ENCODE results near the gene CEACAM21.

CEACAM21 gene

DNA sequence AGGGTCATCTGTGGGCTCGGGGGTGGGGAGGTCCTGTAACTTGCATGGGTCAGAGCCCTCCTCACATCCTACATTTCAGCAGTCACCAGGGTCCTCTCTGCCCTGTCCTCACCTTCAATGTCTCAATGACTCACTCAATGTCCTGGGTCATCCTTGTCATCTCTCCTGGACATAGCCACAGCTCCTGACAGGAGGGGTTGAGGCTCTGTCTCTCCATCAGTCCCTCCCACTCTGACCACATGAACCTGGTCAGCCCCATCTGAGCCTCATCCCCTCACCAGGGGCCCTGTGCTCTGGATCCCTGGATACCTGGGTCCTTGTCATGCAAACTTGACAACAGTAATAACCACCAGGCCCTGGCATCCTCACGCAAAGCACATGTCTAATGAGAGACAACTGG is 13.4 kb downstream of the CEACAM21 start:
- no peak for DNase-seq (ENCODE audit: low read depth)
- TF ChIP-seq, protein P1, sequence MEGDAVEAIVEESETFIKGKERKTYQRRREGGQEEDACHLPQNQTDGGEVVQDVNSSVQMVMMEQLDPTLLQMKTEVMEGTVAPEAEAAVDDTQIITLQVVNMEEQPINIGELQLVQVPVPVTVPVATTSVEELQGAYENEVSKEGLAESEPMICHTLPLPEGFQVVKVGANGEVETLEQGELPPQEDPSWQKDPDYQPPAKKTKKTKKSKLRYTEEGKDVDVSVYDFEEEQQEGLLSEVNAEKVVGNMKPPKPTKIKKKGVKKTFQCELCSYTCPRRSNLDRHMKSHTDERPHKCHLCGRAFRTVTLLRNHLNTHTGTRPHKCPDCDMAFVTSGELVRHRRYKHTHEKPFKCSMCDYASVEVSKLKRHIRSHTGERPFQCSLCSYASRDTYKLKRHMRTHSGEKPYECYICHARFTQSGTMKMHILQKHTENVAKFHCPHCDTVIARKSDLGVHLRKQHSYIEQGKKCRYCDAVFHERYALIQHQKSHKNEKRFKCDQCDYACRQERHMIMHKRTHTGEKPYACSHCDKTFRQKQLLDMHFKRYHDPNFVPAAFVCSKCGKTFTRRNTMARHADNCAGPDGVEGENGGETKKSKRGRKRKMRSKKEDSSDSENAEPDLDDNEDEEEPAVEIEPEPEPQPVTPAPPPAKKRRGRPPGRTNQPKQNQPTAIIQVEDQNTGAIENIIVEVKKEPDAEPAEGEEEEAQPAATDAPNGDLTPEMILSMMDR (IDR thresholded peaks at IDR 0.05; ENCODE audit: low read depth, low read length, missing control alignments) = no peak
- no peak overlapping the region for H3K4me3 ChIP-seq (ENCODE audit: low read depth, low read length)

DNA sequence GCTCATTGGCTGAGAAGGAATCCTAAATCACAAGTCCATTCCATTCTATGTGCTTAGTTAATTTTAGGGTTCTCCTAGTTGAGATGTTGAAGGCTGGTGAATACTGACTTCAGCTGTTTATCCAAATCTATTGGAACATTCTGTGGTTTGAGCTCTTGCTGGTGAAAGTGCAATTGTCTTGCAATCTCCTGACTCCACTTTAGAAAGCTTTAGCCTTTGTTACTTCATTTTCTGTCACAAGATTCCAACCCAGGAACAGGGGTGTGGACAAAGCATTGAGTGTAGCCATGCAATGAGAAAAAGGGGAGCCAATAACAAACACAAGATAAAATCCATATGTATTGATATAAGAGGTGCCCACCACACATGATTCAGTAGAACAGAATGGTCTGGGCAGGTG is 15.0 kb downstream of the CEACAM21 start:
- DNase-seq (ENCODE audit: low read depth) = no peak
- TF ChIP-seq, protein P1 (IDR thresholded peaks at IDR 0.05; ENCODE audit: low read depth, low read length, missing control alignments) = no peak
- H3K4me3 ChIP-seq (ENCODE audit: low read depth, low read length) = no peak overlapping the region

DNA sequence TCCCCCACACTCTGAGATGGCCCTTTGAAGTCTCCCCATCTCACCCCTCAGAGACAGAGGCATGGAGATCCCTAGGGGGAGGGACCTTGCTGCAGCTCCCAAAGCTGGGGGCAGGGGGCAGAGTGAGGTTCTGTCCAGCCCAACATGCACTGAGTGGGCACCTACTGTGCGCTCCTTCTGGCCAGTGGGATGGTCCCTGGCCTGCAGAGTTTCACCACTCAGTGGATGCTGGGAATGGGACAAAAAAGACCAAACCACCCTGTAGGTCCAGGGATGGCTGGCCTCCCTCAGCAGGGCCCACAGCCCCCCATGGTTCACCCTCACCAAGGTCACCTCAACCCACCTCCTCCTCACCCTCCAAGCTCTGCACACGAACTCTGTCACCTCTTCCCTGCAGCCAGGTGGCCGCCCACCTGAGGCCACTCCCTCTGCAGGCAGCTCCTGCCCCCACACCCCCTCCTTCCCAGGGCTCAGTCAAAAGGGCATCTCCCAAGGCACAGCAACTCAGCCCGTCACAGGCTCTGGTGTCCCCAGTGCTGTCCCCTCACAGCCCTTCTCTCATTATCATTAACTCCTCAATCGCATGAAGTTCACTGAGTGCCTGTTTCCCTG is 16.1 kb downstream of the CEACAM21 start:
- no peak for DNase-seq (ENCODE audit: low read depth)
- TF ChIP-seq, protein P1 (IDR thresholded peaks at IDR 0.05; ENCODE audit: low read depth, low read length, missing control alignments) = no peak
- no peak overlapping the region for H3K4me3 ChIP-seq (ENCODE audit: low read depth, low read length)

DNA sequence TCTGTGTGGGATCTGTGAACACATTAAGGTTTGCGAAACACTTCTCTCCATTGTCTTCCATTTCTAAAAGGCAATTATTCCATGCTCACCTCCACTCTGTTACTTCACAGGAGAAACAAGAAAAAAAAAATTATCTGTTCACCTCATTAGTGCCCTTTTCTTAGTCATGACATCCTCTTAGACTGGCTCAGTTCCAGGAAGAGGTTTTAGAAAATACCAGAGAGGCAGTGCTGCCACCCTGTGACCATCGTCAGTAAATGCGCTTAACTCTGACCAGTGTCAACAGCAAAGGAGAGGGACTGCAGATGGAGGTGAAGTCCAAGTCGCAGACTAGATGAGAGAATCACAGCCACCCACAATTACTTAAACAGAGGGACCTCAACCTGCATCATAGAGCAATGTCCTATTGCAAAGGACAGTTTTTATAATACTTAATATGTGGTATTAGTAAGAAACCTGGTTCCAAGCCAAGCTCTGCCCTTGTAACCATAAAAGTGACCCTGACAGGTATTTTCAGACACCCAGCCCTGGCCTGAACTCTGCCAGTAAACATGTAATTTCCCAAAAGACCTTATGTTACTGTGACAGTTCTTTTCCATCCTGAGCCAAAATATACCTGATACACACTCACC is 19.4 kb downstream of the CEACAM21 start:
- TF ChIP-seq, protein P1 (IDR thresholded peaks at IDR 0.05; ENCODE audit: low read depth, low read length, missing control alignments) = peak; percentile 69
- H3K4me3 ChIP-seq (ENCODE audit: low read depth, low read length) = no peak overlapping the region
- peak; percentile 66 for DNase-seq (ENCODE audit: low read depth)

DNA sequence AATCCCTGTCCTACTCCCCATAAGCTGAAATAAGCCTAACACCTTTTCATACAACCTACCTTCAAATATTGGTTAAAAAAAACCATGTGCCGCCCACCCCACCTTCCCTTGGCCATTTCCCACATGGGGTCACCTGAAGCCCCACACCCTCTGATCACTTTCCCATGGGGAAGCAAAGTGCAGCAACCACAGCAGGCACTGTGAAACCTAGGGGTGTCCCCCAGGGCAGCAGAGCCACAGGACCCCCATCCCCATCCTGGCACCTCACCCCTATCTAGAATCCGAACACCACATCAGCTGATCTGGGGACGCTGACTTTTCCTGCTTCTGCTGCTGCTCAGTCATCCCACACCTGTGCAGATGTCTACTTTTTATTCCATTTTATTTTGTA is 19.9 kb downstream of the CEACAM21 start:
- TF ChIP-seq, protein P1 (IDR thresholded peaks at IDR 0.05; ENCODE audit: low read depth, low read length, missing control alignments) = no peak
- no peak overlapping the region for H3K4me3 ChIP-seq (ENCODE audit: low read depth, low read length)
- DNase-seq (ENCODE audit: low read depth) = no peak

DNA sequence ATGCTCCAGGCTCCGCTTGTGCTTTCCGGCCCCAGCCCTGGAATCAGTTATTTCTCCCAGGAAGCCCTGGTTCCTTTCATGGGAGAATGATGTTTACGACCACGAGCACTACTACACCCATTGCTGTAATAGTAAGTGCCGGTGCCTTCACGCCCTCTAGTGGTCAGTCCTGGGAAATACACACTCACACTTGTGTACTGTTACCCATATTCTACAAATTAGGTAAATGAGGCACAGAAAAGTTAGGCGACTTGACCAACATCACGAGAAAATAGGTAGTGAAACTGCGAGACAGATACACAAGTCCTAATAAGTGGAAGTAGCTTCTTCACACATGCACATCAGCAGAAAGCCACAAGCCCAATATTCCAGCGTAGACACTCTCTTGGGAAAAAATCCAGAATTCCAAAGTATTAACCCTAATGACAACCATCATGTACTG is 21.7 kb downstream of the CEACAM21 start:
- TF ChIP-seq, protein P1 (IDR thresholded peaks at IDR 0.05; ENCODE audit: low read depth, low read length, missing control alignments) = peak; percentile 95
- no peak overlapping the region for H3K4me3 ChIP-seq (ENCODE audit: low read depth, low read length)

More for the DNA sequence above, 21.7 kb downstream of the CEACAM21 start:
- peak; percentile 59 for DNase-seq (ENCODE audit: low read depth)
